ENCODE measurements around the gene CIROP. TPM values are rescaled to one million over a fixed set of nuclear protein-coding genes. Genes with fewer than 3 reads are reported as not detected.

The CIROP gene
- total and polyA plus RNA-seq, 2 donors from 2014 or later, result not detected

DNA sequence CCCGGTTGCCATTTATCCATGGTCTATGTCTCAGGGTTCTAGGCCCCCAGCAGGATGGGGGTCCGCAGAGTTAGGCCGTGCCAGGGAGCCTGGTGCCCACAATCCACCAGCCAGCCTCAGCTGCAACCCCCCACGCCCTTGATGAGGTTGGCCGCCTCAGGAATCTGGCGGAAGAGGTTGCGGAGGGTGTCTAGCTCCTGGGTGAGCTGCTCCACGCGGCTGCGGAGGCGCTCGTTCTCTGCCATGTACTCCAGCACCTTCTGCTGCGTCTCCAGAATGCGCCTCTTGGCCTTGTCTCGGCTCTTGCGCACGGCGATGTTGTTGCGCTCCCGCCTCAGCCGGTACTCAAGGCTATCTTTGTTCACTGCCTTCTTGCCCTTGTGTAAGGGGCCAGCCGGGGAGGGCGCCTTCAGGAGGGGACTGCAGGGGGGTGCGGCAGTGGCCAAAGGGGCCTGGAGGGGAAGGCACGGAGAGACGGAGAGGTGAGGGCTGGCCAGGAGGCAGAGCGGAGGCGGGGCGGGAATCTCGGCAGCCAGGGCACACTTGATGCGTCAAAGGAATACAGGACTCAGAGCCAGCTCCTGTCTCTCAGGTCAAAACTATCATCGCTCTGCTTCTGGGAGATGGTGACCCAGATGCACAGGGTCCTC is 12.7 kb upstream of the CIROP start:
- no peak for FAIRE-seq
- TF ChIP-seq, protein P1, sequence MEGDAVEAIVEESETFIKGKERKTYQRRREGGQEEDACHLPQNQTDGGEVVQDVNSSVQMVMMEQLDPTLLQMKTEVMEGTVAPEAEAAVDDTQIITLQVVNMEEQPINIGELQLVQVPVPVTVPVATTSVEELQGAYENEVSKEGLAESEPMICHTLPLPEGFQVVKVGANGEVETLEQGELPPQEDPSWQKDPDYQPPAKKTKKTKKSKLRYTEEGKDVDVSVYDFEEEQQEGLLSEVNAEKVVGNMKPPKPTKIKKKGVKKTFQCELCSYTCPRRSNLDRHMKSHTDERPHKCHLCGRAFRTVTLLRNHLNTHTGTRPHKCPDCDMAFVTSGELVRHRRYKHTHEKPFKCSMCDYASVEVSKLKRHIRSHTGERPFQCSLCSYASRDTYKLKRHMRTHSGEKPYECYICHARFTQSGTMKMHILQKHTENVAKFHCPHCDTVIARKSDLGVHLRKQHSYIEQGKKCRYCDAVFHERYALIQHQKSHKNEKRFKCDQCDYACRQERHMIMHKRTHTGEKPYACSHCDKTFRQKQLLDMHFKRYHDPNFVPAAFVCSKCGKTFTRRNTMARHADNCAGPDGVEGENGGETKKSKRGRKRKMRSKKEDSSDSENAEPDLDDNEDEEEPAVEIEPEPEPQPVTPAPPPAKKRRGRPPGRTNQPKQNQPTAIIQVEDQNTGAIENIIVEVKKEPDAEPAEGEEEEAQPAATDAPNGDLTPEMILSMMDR (IDR thresholded peaks at IDR 0.05; ENCODE audit: borderline replicate concordance, extremely low read depth, insufficient read depth), result no peak
- H3K4me1 ChIP-seq (ENCODE audit: control insufficient read depth in 2 of 3, insufficient read depth in 2 of 3, low read depth in 1 of 3, low read length in 3 of 3), result peaks cover 5 to 8% (median 5%) of the 10 kb centered on the region in 3 donors

DNA sequence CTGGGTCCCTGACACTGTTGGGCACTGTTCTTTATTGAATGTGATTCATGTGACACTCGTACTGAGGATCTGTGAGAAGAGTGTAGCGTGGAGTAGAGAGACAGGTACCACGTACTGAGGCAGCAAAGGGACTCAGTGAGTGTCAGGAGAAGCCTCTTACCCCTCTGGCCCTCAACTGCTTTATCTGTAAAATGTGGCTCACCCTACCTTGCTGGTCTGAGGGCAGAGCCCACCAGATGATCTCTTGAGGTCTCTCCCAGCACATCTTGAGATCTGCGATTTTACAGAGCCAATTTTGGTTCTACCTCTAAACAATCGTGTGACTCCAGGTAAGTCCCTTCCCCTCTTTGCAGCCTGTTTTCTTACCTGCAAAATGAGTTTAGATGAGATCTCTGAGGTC is 11.1 kb upstream of the CIROP start:
- intact Hi-C loops (cut with DNase I), result no loop called here
- Histone ChIP-seq H3K27me3 (ENCODE audit: control insufficient read depth, insufficient read depth, low read length) (no peaks in the 10 kb centered on the region), H3K4me1 (ENCODE audit: control insufficient read depth in 2 of 3, insufficient read depth in 2 of 3, low read depth in 1 of 3, low read length in 3 of 3) (peaks cover 0 to under 1% (median 0%) of the 10 kb centered on the region in 3 donors), H3K4me3 (ENCODE audit: low read length in 3 of 3) (no peak overlapping the region), H3K9me3 (ENCODE audit: control insufficient read depth in 2 of 3, insufficient read depth in 1 of 3, low read length in 3 of 3) (no peaks in the 10 kb centered on the region), H3K36me3 (ENCODE audit: control insufficient read depth in 2 of 3, insufficient read depth in 3 of 3, low read length in 3 of 3) (no peaks in the 10 kb centered on the region), H3K27ac (ENCODE audit: low read depth in 2 of 2, low read length in 2 of 2) (no peak overlapping the region), H3K9ac (ENCODE audit: low read length in 3 of 3) (no peak overlapping the region)
- FAIRE-seq (no peak), DNase-seq (peak in 1 of 5 donors; percentile 1)
- TF ChIP-seq, protein P1 (IDR thresholded peaks at IDR 0.05; ENCODE audit: borderline replicate concordance, extremely low read depth, insufficient read depth), result no peak

More for the DNA sequence above, 12.7 kb upstream of the CIROP start:
- Histone ChIP-seq H3K36me3 (ENCODE audit: control insufficient read depth in 2 of 3, insufficient read depth in 3 of 3, low read length in 3 of 3) (no peaks in the 10 kb centered on the region), H3K4me3 (ENCODE audit: low read length in 3 of 3) (no peak overlapping the region), H3K27me3 (ENCODE audit: control insufficient read depth, insufficient read depth, low read length) (no peaks in the 10 kb centered on the region), H3K9me3 (ENCODE audit: control insufficient read depth in 2 of 3, insufficient read depth in 1 of 3, low read length in 3 of 3) (no peaks in the 10 kb centered on the region), H3K27ac (ENCODE audit: low read depth in 2 of 2, low read length in 2 of 2) (no peak overlapping the region), H3K9ac (ENCODE audit: low read length in 3 of 3) (no peak overlapping the region)
- intact Hi-C loops (cut with DNase I), result no loop called here
- DNase-seq, result peak; percentile 45 to 72 (median 60)

DNA sequence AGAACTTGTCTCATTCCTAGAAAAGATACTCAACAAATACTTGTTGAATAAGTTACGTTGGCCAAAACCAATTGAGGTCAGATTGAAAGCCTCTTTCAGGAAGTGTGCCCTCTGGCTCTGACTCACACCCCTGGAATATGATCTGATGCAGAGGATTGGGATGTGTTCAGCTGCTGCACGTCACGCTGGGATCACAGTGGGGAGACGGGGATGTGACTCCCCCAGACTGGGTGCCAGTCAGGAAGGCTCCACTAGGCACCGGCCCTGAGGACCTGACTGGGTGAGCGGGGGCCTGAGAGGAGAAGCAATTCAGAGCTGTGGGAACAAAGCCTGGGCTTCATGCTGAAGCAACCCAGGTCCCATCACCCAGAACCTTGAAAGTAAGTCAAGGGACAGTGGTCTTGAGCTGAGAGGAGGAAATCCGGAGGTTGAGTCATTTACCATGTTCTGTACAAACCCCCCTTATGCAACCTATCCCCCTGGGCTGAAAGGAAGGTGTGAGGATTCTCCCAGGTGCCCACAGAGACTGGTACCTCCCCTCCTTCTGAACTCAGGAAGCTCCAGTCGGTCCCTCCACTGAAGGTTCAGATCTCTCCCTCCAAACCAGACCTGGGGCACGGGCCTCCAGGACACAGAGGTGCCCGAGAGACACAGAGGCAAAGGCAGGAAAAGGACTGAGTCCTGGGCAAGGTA is 10.4 kb upstream of the CIROP start:
- intact Hi-C loops (cut with DNase I), result no loop called here
- no peak overlapping the region for H3K27ac ChIP-seq (ENCODE audit: low read depth in 2 of 2, low read length in 2 of 2)
- peak in 2 of 5 donors; percentile 30 to 75 for DNase-seq

More for the DNA sequence above, 10.4 kb upstream of the CIROP start:
- no peaks in the 10 kb centered on the region for H3K9me3 ChIP-seq (ENCODE audit: control insufficient read depth in 2 of 3, insufficient read depth in 1 of 3, low read length in 3 of 3)
- no peak overlapping the region for H3K4me3 ChIP-seq (ENCODE audit: low read length in 3 of 3)
- TF ChIP-seq, protein P1 (IDR thresholded peaks at IDR 0.05; ENCODE audit: borderline replicate concordance, extremely low read depth, insufficient read depth), result no peak
- FAIRE-seq, result no peak
- no peak overlapping the region for H3K9ac ChIP-seq (ENCODE audit: low read length in 3 of 3)
- H3K27me3 ChIP-seq (ENCODE audit: control insufficient read depth, insufficient read depth, low read length), result no peaks in the 10 kb centered on the region
- no peaks in the 10 kb centered on the region for H3K4me1 ChIP-seq (ENCODE audit: control insufficient read depth in 2 of 3, insufficient read depth in 2 of 3, low read depth in 1 of 3, low read length in 3 of 3)
- no peaks in the 10 kb centered on the region for H3K36me3 ChIP-seq (ENCODE audit: control insufficient read depth in 2 of 3, insufficient read depth in 3 of 3, low read length in 3 of 3)
